NCI-H460 (cell line): Measurements from ENCODE around the gene OPTC. TPM values are rescaled to one million over a fixed set of nuclear protein-coding genes. Genes with fewer than 3 reads are reported as not detected.

ENCODE experiments used
- DNase-seq: peaks from one replicate; pipeline ENCODE4 v3.0.0-alpha.2; 2016; ENCODE audit warnings: low read depth; ENCODE audit errors: extremely low read depth
- total RNA-seq: library from RNA; depleted of rRNA; stranded (reverse); fragments of >200 nt; shearing (Covaris generic); gene quantifications from 2 replicates; pipeline ENCODE4 v1.2.3, GENCODE V29; 2014

Gene OPTC
- total RNA-seq, 1 experiment from 2014 or later, result not detected

DNA sequence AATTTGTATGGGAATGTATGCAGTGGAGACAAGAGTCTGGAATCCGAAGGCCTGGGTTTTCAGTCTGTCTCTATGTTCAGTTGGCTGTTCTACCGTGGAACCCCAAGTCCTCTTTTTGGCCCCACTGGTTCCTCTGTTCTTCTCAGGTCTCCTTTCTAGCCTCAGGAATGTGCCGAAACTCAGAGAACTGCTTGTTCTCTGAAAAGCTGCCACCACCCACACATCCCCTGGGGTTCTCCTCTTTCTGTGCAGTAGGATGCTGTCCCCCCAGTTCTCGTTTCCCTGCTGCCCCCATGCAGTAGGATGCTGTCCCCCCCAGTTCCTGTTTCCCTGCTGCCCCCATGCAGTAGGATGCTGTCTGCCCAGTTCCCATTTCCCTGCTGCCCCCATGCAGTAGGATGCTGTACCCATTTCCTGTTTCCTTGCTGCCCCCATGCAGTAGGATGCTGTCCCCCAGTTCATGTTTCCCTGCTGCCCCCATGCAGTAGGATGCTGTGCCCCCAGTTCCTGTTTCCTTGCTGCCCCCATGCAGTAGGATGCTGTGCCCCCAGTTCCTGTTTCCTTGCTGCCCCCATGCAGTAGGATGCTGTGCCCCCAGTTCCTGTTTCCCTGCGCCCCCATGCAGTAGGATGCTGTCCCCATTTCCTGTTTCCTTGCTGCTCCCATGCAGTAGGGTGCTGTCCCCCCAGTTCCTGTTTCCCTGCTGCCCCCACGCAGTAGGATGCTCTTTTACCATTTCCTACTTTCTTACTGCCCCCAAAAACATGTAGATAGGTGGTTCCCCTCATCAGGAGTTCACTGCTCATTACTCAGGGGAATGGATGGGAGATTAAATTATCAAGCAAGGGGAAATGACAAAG, 35.3 kb downstream of the OPTC start:
- DNase-seq, result no peak

DNA sequence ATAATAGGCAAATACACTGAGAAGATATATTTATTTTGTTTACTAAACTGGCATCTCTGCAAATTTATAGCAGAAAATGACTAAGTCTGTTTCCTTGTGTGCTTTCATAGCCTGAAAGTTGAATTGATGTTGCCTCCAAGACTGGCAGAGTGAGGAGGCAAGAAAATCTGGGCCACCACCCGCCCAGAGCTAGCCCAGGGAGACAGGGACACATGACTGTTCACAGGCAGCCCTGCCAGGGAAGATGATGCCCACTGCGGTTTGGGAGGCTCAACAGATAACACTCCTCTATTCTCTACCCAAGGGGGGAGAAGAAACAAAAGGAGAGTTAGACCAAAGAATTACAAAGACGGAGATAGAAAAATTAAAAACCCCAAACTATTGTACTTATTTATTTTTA, 37.1 kb downstream of the OPTC start:
- DNase-seq, result no peak

DNA sequence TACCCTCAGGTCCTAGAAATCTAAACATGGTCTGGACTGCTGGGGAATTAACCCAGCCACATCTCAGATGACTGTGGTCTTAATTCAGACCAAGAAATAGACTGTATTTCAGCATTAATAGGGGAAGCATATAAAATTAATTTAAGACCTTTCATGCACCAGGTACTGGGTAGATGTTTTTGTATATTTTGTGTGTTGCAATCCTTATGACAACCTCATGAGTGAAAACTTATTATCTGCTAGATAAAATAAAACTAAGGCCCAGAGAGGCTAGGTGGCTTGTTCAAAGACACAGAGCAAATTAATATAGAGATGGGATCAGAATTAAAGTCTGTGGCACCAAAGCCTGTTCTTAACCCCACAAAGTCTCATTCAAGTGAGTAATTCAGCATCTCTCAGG, 40.1 kb downstream of the OPTC start:
- no peak for DNase-seq

DNA sequence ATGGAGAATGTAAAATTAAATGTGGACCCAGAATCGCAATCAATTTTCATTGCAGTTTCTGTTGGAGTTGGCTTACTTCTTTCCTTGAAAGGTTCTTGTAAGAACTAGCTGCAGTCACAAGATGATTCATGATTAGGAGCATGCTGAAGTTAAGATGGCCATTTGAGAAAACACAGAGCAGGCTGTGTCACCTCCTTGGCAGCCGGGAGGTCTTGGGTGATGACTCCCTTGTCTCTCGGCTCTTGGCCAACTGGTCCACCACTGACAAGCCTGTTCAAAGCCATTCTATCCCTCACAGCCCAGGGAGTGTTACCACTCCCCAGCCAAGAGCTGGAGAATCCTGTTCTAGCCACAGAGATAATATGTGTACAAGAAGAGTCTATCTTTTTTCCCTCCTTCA, 40.6 kb downstream of the OPTC start:
- no peak for DNase-seq

DNA sequence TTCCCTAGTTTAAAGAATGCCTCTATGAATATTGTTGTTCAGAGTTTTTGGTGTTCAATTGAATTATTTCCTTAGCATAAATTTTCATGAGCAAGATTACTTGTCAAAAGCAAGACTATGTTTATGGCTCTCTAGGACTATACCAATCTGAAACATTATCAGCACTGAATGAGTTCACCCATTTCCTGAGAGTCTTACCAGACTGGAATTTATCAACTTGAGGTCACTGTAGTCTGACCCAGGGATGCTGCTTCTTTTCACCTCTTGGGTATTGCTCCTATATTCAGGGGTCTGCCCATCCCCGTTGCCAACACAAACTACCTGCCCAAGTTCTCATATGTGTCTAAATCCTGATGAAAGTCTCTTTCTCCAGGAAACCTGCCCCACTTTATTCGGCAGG, 42.6 kb downstream of the OPTC start:
- DNase-seq, result no peak

DNA sequence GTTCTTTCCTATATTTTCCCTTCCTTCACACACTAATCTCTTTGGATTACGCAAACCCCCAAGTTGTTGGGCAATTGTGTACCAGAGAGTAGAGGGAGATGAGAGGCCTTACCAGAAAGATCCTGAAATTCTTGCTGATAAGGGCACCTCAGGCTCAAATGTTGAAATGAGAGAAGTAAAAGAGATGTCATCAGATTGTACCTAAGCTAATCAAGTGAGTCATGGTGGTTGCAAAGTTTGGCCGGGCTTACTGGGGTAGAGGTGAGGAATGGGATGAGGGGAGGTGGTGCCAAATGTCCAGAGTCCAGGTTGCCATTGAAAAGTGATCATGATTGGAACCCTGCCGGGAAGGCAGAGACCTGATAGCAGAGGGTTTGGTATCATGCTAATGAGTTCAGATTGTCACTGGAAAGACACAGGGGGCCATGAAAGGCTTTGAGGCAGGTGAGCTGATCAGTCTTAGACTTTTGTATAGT, 43.1 kb downstream of the OPTC start:
- DNase-seq, result no peak

DNA sequence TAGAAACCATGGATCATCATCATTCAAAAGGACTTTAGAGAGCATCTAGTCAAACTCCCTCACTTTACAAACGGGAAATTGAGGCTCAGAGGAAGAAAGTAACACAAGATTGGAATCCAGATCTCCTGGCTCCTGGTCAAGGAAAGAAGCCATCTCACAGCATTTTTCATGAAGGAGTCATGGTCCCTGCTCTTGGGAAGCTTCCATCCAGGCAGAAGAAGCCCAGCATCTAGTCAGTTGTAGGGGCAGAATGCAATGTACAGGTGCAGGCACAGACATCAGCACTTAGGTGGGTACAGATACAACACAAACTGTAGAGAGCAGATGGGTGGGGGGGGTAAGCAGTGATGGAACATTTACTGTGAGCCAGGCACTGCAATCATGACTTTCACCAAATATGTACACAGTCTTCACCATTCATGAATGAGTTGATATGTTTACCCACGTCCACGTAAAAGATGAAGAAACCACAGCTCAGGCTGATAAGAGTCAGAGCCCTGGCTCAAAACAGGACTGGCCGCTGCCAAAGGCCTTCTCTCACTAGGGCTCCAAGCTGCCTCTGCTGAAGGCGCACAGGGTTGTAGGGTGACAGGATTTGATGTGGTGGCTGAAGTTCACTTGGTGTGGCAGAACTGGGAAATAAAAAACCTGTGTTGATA, 44.0 kb downstream of the OPTC start:
- DNase-seq, result no peak

DNA sequence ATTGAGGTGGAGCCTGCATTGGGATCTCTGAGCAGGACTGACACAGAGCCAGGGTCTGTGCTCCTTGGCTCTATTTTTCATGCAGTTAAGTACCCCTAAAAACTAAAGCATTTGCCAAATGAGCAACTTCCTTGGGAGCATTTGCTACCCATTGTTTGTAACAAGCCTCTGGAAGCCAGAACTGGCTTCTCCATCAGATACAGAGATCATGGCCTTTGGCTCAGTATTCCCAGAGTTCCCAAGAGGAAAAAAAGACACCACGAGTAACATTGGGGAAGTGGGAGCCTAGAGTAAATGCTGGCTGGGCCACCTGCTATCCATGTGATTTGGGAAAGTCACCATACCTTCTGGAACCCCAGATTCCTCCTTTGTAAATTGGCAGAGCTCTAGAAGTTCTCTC, 44.8 kb downstream of the OPTC start:
- no peak for DNase-seq

DNA sequence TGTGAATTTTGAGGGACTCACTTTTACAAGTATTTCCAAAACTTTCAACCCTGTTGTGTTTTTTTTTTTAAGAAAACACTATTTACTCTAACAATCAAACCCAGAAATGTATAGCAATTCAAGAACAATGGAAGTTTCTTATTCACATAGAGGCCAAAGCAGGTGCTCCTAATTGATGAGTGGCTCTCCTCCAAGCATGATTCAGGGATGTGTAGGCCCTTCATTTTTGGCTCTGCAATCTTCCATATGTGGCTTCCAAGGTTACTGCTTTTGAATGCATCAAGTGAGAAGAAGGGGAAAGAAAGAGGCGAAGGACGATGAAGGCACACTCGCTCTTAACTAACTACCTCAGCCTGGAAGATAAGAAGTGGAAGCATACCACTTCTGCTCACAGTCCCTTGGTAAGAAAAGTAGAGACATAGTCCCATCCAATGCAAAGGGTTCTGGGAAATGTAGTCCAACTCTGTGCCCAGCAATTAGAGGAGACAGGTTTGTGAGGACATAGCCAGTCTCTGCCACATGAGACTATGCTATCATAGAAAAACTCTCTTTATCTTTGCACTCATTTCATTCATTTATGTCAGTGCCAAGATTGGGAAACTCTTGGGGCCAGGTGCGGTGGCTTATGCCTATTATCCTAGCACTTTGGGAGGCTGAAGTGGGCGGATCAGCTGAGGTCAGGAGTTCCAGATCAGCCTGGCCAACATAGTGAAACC, 46.0 kb downstream of the OPTC start:
- DNase-seq, result no peak

DNA sequence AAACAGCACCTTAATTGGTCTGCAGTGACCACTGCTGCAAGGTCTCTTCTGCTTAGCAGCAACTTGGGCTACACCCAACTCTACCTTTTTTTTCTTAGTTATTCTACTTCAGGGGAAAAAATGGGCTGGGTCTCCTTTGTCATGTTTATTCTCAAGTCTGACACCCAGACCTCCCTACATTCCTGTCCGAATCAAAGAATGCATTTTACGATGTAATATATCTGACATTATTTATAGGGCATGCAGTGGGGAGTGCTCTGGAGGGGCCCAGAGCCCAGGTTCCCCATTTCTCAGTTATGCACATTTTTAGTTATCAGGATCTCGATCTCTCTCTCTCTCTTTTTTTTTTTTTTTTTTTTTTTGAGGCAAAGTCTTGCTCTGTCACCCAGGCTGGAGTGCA, 50.5 kb downstream of the OPTC start:
- no peak for DNase-seq

DNA sequence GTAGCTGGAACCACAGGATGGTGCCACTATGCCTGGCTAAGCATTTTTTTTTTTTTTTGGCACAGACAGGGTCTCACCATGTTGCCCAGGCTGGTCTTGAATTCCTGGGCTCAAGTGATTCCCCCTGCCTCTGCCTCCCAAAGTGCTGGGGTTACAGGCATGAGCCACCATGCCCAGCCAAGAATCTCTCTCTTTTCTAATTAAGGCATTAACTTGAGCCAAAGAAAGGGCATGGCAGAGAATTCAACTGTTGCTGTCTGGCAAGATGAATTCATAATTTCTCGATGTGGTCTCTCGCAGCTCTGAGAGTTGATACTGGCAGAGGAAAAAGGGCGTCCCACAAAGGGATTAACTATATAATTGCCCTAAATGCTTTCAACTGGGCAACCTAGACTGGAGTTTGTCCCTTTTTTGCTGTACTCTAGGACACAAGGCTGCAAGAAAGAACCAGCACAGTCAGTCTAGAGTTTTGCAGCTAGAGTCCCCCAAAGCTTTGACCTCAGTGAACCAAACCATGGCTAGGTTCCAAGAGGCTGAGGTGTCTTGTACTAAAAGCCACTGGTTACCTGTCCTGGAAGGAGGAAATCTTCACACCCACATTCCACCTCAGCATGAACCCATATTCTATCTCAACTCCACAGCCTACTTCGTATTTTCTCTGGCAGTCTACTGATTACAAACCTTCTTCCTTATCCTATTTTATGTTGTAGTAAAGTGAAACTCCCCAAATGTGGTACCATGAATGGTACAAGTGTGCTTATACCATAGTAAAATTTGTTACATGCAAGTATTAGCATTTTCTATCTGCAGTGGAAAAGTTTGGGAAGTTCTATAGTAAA, 51.2 kb downstream of the OPTC start:
- DNase-seq, result no peak

DNA sequence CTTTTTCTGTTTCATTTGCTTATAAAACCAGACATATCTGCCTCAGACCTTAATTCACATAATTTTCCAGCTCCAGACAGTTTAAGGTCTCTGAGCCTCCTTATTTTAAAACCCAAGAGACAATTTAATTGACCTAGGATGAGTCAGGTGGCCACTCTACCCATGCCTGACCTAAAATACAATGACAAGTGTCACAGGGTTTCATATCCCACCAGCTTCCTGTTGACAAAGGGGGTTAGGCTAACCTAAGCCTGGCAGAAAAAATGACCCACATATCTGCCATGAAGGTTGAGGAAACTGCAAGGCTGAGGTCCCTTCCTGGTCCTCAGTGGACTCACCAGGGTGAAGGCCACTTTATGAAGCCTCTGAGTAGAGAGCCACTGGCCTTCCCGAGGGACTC, 52.3 kb downstream of the OPTC start:
- no peak for DNase-seq

DNA sequence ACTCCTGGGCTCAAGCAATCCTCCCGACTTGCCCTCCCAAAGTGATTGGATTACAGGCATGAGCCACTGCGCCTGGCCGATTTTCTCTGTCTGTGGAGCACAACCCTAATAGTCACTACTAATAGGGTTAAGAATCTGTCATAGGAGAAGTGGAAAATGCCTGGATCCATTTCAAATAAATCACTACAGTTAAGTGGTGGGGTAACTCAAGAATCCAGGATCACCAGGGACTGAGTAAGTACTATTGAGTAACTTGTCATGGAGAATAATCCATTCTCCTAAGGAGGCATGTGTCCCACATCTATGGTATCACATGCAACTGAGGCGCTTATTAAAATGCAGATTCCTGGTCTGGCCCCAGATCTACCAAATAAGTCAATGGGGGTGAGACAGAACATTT, 53.2 kb downstream of the OPTC start:
- no peak for DNase-seq

DNA sequence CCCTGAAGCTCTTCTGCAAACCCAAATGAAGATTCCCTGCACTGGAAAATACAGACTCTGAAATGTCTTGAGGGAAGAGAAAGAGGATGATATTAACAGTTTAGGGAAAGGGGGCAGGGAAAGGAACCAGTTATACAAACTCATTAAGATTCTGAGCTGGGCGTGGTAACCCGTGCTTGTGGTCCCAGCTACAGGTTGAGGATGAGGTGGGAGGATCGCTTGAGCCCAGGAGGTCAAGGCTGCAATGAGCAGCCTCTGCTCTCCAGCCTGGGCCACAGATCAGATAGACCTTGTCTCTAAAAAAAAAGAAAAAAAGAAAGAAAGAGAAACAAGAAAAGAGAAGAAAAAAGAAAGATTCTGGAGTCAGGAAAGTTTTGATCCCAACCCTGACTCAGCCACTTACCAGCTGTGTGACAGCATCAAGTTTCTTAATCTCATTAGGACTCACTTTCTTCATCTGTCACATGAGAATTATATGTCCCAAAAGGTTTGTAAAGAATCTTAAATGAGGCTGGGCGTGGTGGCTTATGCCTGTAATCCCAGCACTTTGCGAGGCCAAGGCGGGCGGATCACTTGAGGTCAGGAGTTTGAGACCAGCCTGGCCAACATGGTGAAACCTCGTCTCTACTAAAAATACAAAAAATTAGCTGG, 53.9 kb downstream of the OPTC start:
- no peak for DNase-seq

DNA sequence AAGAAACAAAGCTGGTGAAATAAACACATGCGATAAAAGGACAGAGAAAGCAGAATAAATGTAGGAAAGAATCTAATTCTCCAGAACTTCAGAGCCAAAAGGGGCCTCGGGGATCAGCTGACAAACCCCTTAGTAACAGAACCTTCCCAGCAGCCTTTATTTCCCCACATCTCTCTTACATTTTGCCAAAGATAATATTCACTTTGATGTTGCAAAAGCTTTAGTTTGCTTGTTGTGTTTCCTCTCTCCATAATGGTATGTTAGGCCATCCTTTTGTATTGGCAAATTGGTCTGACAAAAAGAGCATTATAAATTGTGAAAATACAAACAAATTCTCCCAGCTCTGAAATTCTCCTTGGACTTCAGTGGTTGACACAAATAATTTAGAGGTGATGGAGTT, 54.9 kb downstream of the OPTC start:
- DNase-seq, result no peak

DNA sequence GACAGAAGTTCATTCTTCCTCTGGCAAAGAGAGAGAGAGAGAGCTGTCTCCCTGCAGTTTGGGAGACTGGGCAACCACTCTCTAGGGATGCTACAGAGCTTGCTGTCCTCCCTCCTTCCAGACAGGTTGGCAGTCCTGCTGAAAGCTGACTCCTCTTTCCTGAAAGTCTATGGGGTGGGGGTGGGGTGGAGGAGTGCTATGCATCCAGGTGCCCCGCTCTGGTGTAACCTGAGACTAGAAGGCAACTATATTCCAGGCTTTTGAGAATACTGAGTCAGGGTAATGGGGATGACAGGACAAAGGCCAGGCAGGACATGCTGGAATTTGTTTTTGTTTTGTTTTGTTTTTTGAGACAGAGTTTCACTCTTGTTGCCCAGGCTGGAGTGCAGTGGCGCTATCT, 55.4 kb downstream of the OPTC start:
- DNase-seq, result no peak

DNA sequence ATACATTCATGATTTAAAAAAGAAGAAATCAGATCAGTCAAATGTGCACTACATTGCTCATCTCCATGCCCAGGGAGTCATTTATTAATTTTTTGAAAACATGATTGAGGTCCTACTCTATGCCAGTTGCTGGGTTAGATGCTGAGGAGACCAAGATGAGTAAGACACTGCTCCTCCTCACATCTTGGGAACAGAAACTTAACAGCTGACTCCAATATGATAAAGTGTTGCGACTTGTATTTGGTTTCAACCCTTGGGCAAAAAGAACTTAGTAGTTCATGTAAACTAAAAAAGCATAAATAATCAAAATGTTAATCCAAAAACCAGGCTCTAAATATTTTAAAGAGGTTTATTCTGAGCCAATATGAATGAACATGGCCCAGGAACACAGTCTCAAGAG, 56.9 kb downstream of the OPTC start:
- no peak for DNase-seq

DNA sequence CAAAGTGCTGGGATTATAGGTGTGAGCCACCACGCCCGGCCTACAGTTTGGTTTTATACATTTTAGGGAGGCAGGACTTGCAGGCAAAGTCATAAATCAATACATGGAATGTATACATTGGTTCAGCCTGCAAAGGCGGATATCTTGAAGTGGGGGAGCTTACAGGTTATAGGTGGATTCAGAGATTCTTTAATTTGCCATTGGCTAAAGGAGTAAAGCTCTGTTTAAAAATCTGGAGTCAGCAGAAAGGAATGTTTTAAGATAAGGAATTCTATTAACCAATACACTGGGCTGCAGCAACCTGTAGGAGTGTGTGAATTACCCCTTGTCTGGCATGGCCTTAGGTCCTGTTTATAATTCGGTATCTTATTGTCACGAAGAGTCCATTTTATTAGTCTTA, 57.6 kb downstream of the OPTC start:
- no peak for DNase-seq

DNA sequence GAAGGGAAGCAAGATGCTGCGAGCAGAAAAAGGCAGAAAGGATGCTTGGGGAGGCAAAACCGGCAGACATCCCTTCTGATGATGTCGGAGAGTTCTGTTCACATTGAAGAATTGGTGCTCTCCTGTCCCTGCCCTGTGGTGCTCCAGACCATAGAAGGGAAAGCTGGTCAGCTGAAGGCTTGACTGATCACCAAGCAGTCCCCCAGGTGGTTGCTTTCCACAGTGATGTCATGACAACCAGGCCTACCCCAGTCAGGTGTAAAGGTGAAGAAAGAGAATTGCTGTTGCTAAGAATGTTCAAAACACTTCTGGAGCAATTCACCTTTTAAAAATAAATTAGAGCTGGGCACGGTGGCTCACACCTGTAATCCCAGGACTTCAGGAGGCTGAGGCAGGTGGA, 59.5 kb downstream of the OPTC start:
- DNase-seq, result no peak

DNA sequence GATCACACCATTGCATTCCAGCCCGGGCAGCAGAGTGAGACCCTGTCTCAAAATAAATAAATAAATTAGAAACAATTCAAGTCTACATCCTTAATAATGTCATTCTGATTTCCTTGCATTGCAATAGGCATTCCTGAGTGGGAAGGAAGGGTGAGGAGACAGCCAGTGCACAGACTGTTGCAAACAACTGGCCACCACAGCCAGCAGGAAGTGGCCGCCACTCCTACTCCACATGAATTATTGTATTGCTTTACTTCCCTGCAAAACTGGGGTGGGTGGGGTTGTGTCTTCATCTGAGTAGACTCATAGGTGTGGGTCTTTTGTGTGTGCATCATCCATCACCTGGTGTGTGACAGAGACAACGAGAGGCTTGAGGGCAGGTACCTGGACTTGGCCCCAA, 60.1 kb downstream of the OPTC start:
- DNase-seq, result no peak
